GM12891 (cell line): ENCODE results near the gene RAB3C.
"Not testable (repeated sequence)": the region's sequence is repeated elsewhere in the genome, so short reads cannot be mapped to it uniquely, and the experiment has no call there.

Source experiments
- DNase-seq: peaks from one replicate; pipeline ENCODE4 v3.0.0; 2011; ENCODE audit warnings: low spot score; ENCODE audit not compliant: insufficient read length
- FAIRE-seq: peaks from 2 replicates; lab custom pipeline; 2011; peaks lifted over from hg19 to GRCh38; lab: Jason Lieb, UNC
- PAX5 ChIP-seq: IDR thresholded peaks from 2 replicates; pipeline ENCODE4 v1.6.1; 2011; ENCODE audit warnings: low read length, moderate library complexity, mild to moderate bottlenecking; ENCODE audit not compliant: insufficient read depth, severe bottlenecking
- POLR2A ChIP-seq: IDR thresholded peaks from 2 replicates; pipeline ENCODE4 v1.6.1; 2011; ENCODE audit warnings: low read depth, low read length, control low read depth
- POLR2AphosphoS5 ChIP-seq: IDR thresholded peaks from 2 replicates; pipeline ENCODE4 v1.6.1; 2011; ENCODE audit warnings: low read depth, low read length, control low read depth
- POU2F2 ChIP-seq: IDR thresholded peaks from 2 replicates; pipeline ENCODE4 v1.6.1; 2011; ENCODE audit warnings: low read depth, mild to moderate bottlenecking, control low read depth, low read length, moderate library complexity
- SPI1 ChIP-seq: IDR thresholded peaks from 2 replicates; pipeline ENCODE4 v1.6.1; 2011; ENCODE audit warnings: low read depth, low read length, control low read depth
- TAF1 ChIP-seq: IDR thresholded peaks from 2 replicates; pipeline ENCODE4 v1.6.1; 2011; ENCODE audit warnings: low read depth, low read length, control low read depth

Gene RAB3C

GRCh38 chr5:58708456-58708855 lies 125.6 kb downstream of the RAB3C start:
- DNase-seq (no peak), FAIRE-seq (no peak)
- no peak for TF ChIP-seq POLR2AphosphoS5
- no peak for TF ChIP-seq TAF1
- TF ChIP-seq SPI1: no peak
- no peak for TF ChIP-seq POLR2A
- TF ChIP-seq PAX5: no peak
- no peak for TF ChIP-seq POU2F2

- FAIRE-seq: not testable (repeated sequence)
Measured at GRCh38 chr5:58710425-58710824, 127.5 kb downstream of the RAB3C start.

GRCh38 chr5:58710871-58711270 lies 128.0 kb downstream of the RAB3C start:
- TF ChIP-seq POU2F2: no peak
- no peak for TF ChIP-seq POLR2AphosphoS5
- TF ChIP-seq PAX5: no peak
- TF ChIP-seq TAF1: no peak
- no peak for TF ChIP-seq POLR2A
- DNase-seq (no peak), FAIRE-seq (no peak)

More at GRCh38 chr5:58710425-58710824, 127.5 kb downstream of the RAB3C start:
- not testable (repeated sequence) for DNase-seq

GRCh38 chr5:58711965-58712364 lies 129.1 kb downstream of the RAB3C start:
- TF ChIP-seq POLR2AphosphoS5 (no peak), POLR2A (no peak), PAX5 (no peak), POU2F2 (no peak), SPI1 (no peak), TAF1 (no peak)
- DNase-seq (no peak), FAIRE-seq (no peak)

GRCh38 chr5:58714046-58714445 lies 131.2 kb downstream of the RAB3C start:
- no peak for DNase-seq
- TF ChIP-seq SPI1 (no peak), POLR2A (no peak), POLR2AphosphoS5 (no peak), TAF1 (no peak), PAX5 (no peak), POU2F2 (no peak)
- FAIRE-seq: no peak

- FAIRE-seq: no peak
- no peak for DNase-seq
- TF ChIP-seq TAF1 (no peak), SPI1 (no peak), POLR2AphosphoS5 (no peak), POU2F2 (no peak), PAX5 (no peak), POLR2A (no peak)
Measured at GRCh38 chr5:58715997-58716656, 133.3 kb downstream of the RAB3C start.

GRCh38 chr5:58716713-58717112 lies 133.8 kb downstream of the RAB3C start:
- DNase-seq (no peak), FAIRE-seq (no peak)
- TF ChIP-seq SPI1: no peak
- TF ChIP-seq PAX5: no peak
- no peak for TF ChIP-seq POLR2AphosphoS5
- TF ChIP-seq POU2F2: no peak
- no peak for TF ChIP-seq TAF1

- no peak for FAIRE-seq
- TF ChIP-seq POU2F2 (no peak), TAF1 (no peak), POLR2AphosphoS5 (no peak), PAX5 (no peak), SPI1 (no peak), POLR2A (no peak)
- no peak for DNase-seq
Measured at GRCh38 chr5:58717303-58718007, 134.6 kb downstream of the RAB3C start.

GRCh38 chr5:58718269-58718978 lies 135.5 kb downstream of the RAB3C start:
- FAIRE-seq (no peak), DNase-seq (no peak)
- TF ChIP-seq POLR2A (no peak), PAX5 (no peak), TAF1 (no peak), POU2F2 (no peak), SPI1 (no peak), POLR2AphosphoS5 (no peak)
